ENCODE measurements around the gene VN1R5. TPM values are rescaled to one million over a fixed set of nuclear protein-coding genes. Genes with fewer than 3 reads are reported as not detected.
"Not testable (repeated sequence)": the region's sequence is repeated elsewhere in the genome, so short reads cannot be mapped to it uniquely, and the experiment has no call there.

VN1R5 gene
- total and polyA plus RNA-seq, 2 of the 13 experiments (the other 11 are each of a cell fraction or from before 2014, with no cell fraction given), result not detected

GRCh38 chr1:247220280-247220679 lies 35.6 kb upstream of the VN1R5 start:
- intact Hi-C loops (cut with micrococcal nuclease; ENCODE audit: unreplicated experiment); H3K36me3 ChIP-seq (replicated peaks in 1 of 2; ENCODE audit: control insufficient read depth in 1 of 2, insufficient read depth in 2 of 2, low read length in 2 of 2); BruUV-seq (replicated peaks); H3K4me3 ChIP-seq (replicated peaks in 1 of 3; ENCODE audit: insufficient read depth in 1 of 3, low read depth in 2 of 3, low read length in 3 of 3); H3K4me2 ChIP-seq (ENCODE audit: low read depth, low read length); CTCF ChIA-PET (ENCODE audit: low intra/inter-chr PET ratio, low total read pairs); H3K27ac ChIP-seq (ENCODE audit: extremely low read length, insufficient read depth, low read length); DNase-seq (ENCODE audit: low spot score); H4K20me1 ChIP-seq (ENCODE audit: insufficient read depth, low read length); H3K79me2 ChIP-seq (ENCODE audit: insufficient read depth, low read length); H2AFZ ChIP-seq (ENCODE audit: low read length); H3K4me1 ChIP-seq (ENCODE audit: insufficient read depth, low read length); POLR2A ChIA-PET; ATAC-seq; in situ Hi-C loops (cut with HindIII; ENCODE audit: extremely low pct_ligation_motif_present, low pct_unique_long_range_greater_than_20kb); FAIRE-seq; H3K9me3 ChIP-seq (ENCODE audit: low read length); H3K9ac ChIP-seq (ENCODE audit: insufficient read depth, low read depth, low read length): not testable (repeated sequence)
- WGBS (ENCODE audit: low lambda C conversion rate), result 55% methylated on average over 4 of the region's 30 CpGs
- peaks cover 0 to 19% of the 10 kb centered on the region in 2 experiments; a peak in 1 of 5 replicates for H3K27me3 ChIP-seq (ENCODE audit: control insufficient read depth in 1 of 2, insufficient read depth in 2 of 2, low read length in 2 of 2)

- Histone ChIP-seq H3K36me3 (replicated peaks in 1 of 2; ENCODE audit: control insufficient read depth in 1 of 2, insufficient read depth in 2 of 2, low read length in 2 of 2) (no peaks in the 10 kb centered on the region), H3K9ac (ENCODE audit: insufficient read depth, low read depth, low read length) (no peak overlapping the region), H3K9me3 (ENCODE audit: low read length) (no peaks in the 10 kb centered on the region; the same call in 1 of the 2 replicates), H2AFZ (ENCODE audit: low read length) (no peak overlapping the region), H3K4me2 (ENCODE audit: low read depth, low read length) (no peak overlapping the region), H3K27ac (ENCODE audit: extremely low read length, insufficient read depth, low read length) (no peak overlapping the region), H3K79me2 (ENCODE audit: insufficient read depth, low read length) (no peaks in the 10 kb centered on the region), H3K27me3 (ENCODE audit: control insufficient read depth in 1 of 2, insufficient read depth in 2 of 2, low read length in 2 of 2) (peaks cover 0 to 12% of the 10 kb centered on the region in 2 experiments; a peak in 1 of 5 replicates), H3K4me3 (replicated peaks in 1 of 3; ENCODE audit: insufficient read depth in 1 of 3, low read depth in 2 of 3, low read length in 3 of 3) (no peak overlapping the region), H3K4me1 (ENCODE audit: insufficient read depth, low read length) (no peaks in the 10 kb centered on the region), H4K20me1 (ENCODE audit: insufficient read depth, low read length) (no peaks in the 10 kb centered on the region)
- WGBS (ENCODE audit: low lambda C conversion rate), result 2% methylated on average over 3 of the region's 3 CpGs
- DNase-seq (ENCODE audit: low spot score) (no peak), ATAC-seq (no peak), FAIRE-seq (no peak)
- in situ Hi-C loops (cut with HindIII; ENCODE audit: extremely low pct_ligation_motif_present, low pct_unique_long_range_greater_than_20kb) (no loop called here), intact Hi-C loops (cut with micrococcal nuclease; ENCODE audit: unreplicated experiment) (no loop called here)
- BruUV-seq (replicated peaks), result no TSS peak
- TF ChIP-seq FOXK2 (IDR thresholded peaks at IDR 0.05), result no peak
- TF ChIP-seq ZNF605 (CRISPR knock-in tag; IDR thresholded peaks at IDR 0.05), result no peak
- TF ChIP-seq ZNF607 (CRISPR knock-in tag; IDR thresholded peaks at IDR 0.05; ENCODE audit: borderline replicate concordance), result no peak
- TF ChIP-seq NR0B2 (CRISPR knock-in tag; IDR thresholded peaks at IDR 0.05), result no peak
- no peak for TF ChIP-seq CTCF (CRISPR knock-in tag; IDR thresholded peaks at IDR 0.05)
- TF ChIP-seq ATF4 (CRISPR knock-in tag; IDR thresholded peaks at IDR 0.05), result no peak
- TF ChIP-seq ZNF34 (CRISPR knock-in tag; IDR thresholded peaks at IDR 0.05; ENCODE audit: borderline replicate concordance), result no peak
- no peak for TF ChIP-seq PBX2 (CRISPR knock-in tag; IDR thresholded peaks at IDR 0.05)
- TF ChIP-seq CCAR2 (optimal IDR thresholded peaks at IDR 0.05; ENCODE audit: low read depth, low read length), result no peak
- TF ChIP-seq ZFAT (CRISPR knock-in tag; conservative IDR thresholded peaks at IDR 0.05), result no peak
- no peak for TF ChIP-seq E2F2 (CRISPR knock-in tag; IDR thresholded peaks at IDR 0.05; ENCODE audit: borderline replicate concordance)
- TF ChIP-seq HNRNPLL (IDR thresholded peaks at IDR 0.05; ENCODE audit: low read depth, low read length, poor library complexity, severe bottlenecking), result no peak
- POLR2A ChIA-PET, result no interaction called here
- CTCF ChIA-PET (ENCODE audit: low intra/inter-chr PET ratio, low total read pairs), result no interaction called here
These were observed 33.0 kb upstream of the VN1R5 start for GRCh38 chr1:247222840-247223239.
